Raji (cell line): ENCODE data around the gene SLC26A4.

Source experiments
- POLR2A ChIP-seq: IDR thresholded peaks from 2 replicates; pipeline ENCODE4 v1.6.1; 2011; ENCODE audit warnings: low read depth, low read length, control low read depth; ENCODE audit not compliant: insufficient read depth

SLC26A4 gene

GRCh38 chr7:107660381-107661080 lies at the start of gene SLC26A4:
Gene SLC26A4, plus strand, starts transcription at chr7:107660828. Its CDS starts 814 bp downstream, at chr7:107661642.
- no peak for TF ChIP-seq POLR2A

DNA sequence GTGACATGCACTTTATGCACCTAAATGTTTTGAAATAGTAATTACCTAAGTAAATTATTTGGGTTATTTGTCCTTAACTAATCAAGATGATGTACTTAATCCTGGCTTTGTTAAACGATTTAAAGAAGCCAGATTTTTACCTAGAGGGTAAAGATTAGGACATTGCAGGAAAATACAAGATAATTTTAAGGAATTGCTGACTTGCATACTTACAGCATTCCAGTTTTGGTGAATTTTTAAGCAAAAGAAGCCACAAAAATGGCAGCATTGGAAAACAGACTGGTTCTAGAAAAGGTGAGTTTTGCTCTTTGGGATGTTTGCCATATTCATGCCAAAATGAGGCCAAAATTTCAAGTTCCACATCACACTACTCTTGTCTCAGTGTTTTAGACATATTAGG lies 47.2 kb upstream of the SLC26A4 start:
- TF ChIP-seq POLR2A: no peak

- no peak for TF ChIP-seq POLR2A
Measured at GRCh38 chr7:107613948-107614347, 46.7 kb upstream of the SLC26A4 start.

- TF ChIP-seq POLR2A: no peak
Measured at GRCh38 chr7:107614425-107614824, 46.2 kb upstream of the SLC26A4 start.

- TF ChIP-seq POLR2A: no peak
Measured at GRCh38 chr7:107615910-107616680, 44.5 kb upstream of the SLC26A4 start.

- TF ChIP-seq POLR2A: no peak
Measured at GRCh38 chr7:107622429-107622828, 38.2 kb upstream of the SLC26A4 start.

GRCh38 chr7:107622894-107623293 lies 37.7 kb upstream of the SLC26A4 start:
- no peak for TF ChIP-seq POLR2A

DNA sequence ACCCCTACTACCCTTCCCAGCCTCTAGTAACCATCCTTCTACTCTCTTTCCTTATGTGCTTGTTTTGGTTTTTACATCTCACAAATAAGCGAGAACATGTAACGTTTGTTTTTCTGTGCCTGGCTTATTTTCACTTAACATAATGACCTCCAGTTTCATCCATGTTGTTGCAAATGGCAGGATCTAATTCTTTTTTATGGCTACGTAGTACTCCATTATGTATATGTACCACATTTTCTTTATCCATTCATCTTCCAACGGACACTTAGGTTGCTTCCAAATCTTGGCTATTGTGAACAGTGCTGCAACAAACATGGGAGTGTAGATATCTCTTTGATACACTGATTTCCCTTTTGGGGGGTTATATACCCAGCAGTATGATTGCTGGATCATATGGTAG lies 33.6 kb upstream of the SLC26A4 start:
- no peak for TF ChIP-seq POLR2A

GRCh38 chr7:107628461-107629064 lies 32.1 kb upstream of the SLC26A4 start:
- no peak for TF ChIP-seq POLR2A

DNA sequence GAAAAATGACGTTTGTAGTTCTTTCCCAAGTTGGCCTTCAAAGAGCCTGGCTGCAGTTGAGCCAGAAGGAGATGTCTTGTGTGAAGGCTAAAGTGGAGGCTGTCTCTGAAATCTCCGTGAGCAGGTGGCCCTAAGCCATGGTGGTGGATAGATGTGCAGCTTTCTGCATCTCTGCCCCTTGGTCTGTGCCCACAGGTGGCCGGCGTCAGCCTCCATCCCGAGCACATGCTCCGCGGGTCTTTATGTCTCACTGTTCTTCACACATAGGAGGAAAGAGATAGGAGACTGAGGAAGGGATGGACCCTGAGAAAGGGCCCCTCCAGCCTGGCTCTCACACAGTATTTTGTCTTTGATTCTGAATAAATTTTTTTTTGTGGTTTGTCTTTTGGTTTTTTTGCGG lies 30.3 kb upstream of the SLC26A4 start:
- no peak for TF ChIP-seq POLR2A

GRCh38 chr7:107631588-107632491 lies 28.8 kb upstream of the SLC26A4 start:
- no peak for TF ChIP-seq POLR2A

DNA sequence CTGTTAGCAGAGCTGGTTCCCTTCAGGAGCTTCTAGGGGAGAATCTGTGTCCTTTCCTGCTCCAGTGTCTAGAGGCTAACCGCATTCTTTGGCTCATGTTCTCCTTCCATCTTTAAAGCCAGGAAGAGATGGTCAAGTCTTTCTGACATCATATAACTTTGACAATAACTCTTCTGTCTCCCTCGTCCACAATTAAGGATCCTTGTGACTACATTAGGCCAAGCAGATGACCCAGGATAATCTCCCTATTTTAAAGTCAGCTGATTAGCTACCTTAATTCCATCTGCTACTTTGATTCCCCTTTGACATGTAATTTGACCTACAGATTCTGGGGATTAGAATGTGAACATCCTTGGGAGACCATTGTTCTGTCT lies 28.1 kb upstream of the SLC26A4 start:
- no peak for TF ChIP-seq POLR2A

DNA sequence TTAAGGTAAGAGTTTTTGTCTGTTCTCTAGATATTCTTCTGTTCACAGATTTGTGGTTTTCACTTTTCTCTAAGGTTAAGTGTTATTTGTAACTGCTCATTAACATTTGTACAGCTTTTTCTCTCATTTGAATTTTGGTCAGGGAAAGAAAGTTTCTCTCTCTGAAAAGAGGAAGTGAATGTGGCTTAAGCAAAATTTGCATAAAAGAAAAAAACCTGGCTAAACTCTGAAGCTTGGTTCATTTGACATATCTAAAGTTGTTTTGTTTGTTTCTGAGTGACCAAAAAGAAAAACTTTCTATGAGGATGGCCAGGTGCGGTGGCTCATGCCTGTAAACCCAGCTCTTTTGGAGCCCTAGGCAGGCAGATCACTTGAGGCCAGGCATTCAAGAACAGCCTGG lies 22.0 kb upstream of the SLC26A4 start:
- no peak for TF ChIP-seq POLR2A

DNA sequence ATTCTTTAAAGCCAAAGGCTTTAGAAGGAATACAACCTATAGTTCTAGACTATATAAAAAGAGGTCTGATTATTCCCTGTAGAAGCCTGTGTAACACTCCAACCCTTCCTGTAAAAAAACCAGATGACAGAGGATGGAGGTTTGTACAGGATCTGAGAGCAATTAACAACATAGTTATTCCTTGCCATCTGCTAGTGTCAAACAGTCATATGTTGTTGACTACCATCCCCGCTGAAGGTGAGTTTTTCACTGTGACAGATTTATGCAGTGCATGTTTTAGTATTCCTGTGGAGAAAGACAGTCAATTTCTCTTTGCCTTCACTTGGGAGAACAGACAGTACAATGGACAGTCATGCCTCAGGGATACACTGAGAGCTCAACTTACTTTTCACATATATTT lies 19.0 kb upstream of the SLC26A4 start:
- no peak for TF ChIP-seq POLR2A

DNA sequence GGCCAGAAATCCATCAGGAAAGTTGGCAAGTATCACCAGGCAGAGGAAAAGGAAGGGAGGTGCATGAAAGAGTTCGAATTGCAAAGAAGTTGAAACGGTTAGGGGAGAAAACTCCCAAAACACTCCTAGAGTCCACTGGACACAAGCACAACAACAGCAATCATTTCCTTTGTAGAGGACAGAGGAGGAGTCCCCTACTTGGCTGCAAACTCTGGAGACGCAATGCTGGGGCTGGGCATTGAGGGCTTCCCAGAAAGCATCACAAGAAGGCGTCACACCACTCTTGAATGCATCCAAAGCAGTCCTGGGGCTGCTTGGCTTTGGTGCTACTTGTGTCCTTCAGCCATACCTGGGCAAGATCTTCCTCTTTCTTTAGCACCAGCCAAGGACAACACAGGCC lies 18.1 kb upstream of the SLC26A4 start:
- TF ChIP-seq POLR2A: no peak
